Caco-2 (cell line): ENCODE data around the gene ENTREP3. TPM values are rescaled to one million over a fixed set of nuclear protein-coding genes. Genes with fewer than 3 reads are reported as not detected.
A peak's percentile ranks its signal among the peaks of the same experiment; 100 is the strongest.

Source experiments
- BruUV-seq: library from RNA; stranded (reverse); fragments of 400-500 nt; replicated peaks from 2 replicates; lab custom pipeline; 2021; lab: Mats Ljungman, UMichigan
- CTCF ChIA-PET: fragments of 300-600 bp; sonication (Branson Sonifier 250); formaldehyde crosslinking; loops from one replicate; lab custom pipeline; 2022; ENCODE audit warnings: antibody characterized with exemption; lab: Charles Lee
- POLR2A ChIA-PET: fragments of 300-600 bp; sonication (Branson Sonifier 250); formaldehyde crosslinking; loops from one replicate; lab custom pipeline; 2022; ENCODE audit warnings: antibody characterized with exemption; lab: Charles Lee
- DNase-seq, 2 experiments: peaks; one replicate each; pipeline versions ENCODE4 v3.0.0 to v3.0.0-alpha.2; 2020 to 2022
- H3K27me3 ChIP-seq: replicated peaks from 2 replicates; pipeline ENCODE4 v1.6.0; 2011; ENCODE audit warnings: low read length; ENCODE audit not compliant: control insufficient read depth, insufficient read depth
- H3K36me3 ChIP-seq: 2 replicates; pipeline ENCODE4 v1.5.1; 2011; ENCODE audit warnings: low read length; ENCODE audit not compliant: control insufficient read depth, insufficient read depth
- H3K4me1 ChIP-seq: fragments of 250-450 bp; sonication (Bioruptor Pico); 2 replicates; pipeline ENCODE4 v1.5.1; 2020; ENCODE audit warnings: mild to moderate bottlenecking
- H3K4me3 ChIP-seq: 2 replicates; pipeline ENCODE4 v1.5.1; 2011; ENCODE audit warnings: low read depth, mild to moderate bottlenecking, control low read depth, low read length
- H3K9me3 ChIP-seq: fragments of 250-450 bp; sonication (Bioruptor Pico); 2 replicates; pipeline ENCODE4 v1.5.1; 2020; ENCODE audit warnings: mild to moderate bottlenecking, moderate library complexity
- H3K27ac Mint-ChIP-seq: one replicate; pipeline ENCODE4 v1.8.0; 2022; ENCODE audit warnings: mixed read lengths; ENCODE audit not compliant: unreplicated experiment
- H3K27me3 Mint-ChIP-seq: one replicate; pipeline ENCODE4 v1.8.0; 2022; ENCODE audit warnings: mixed read lengths; ENCODE audit not compliant: insufficient read depth, unreplicated experiment
- H3K36me3 Mint-ChIP-seq: one replicate; pipeline ENCODE4 v1.8.0; 2022; ENCODE audit warnings: mild to moderate bottlenecking, mixed read lengths; ENCODE audit not compliant: insufficient read depth, unreplicated experiment
- H3K4me1 Mint-ChIP-seq: one replicate; pipeline ENCODE4 v1.8.0; 2022; ENCODE audit warnings: low read depth, mixed read lengths; ENCODE audit not compliant: unreplicated experiment
- H3K4me3 Mint-ChIP-seq: one replicate; pipeline ENCODE4 v1.8.0; 2022; ENCODE audit warnings: mild to moderate bottlenecking, moderate library complexity, mixed read lengths; ENCODE audit not compliant: unreplicated experiment
- H3K9me3 Mint-ChIP-seq: one replicate; pipeline ENCODE4 v1.8.0; 2022; ENCODE audit warnings: mixed read lengths; ENCODE audit not compliant: unreplicated experiment
- intact Hi-C: fragments of 100-400 bp; cut with micrococcal nuclease; formaldehyde crosslinking; loops from one replicate; pipeline ENCODE4 v1.10.0; 2022; ENCODE audit not compliant: unreplicated experiment
- total RNA-seq: library from RNA; stranded (reverse); gene quantifications from 2 replicates; pipeline ENCODE4 v1.2.3, GENCODE V29; 2022
- TF ChIP-seq, protein P1 (sequence below), 2 experiments: fragments of 200-600 bp in 1 of 2; IDR thresholded peaks; 1 replicate in 1 of 2; 2 replicates in 1 of 2; pipeline versions ENCODE4 v1.5.1 to v1.8.0; 2011 to 2022; ENCODE audit warnings: antibody characterized with exemption in 1 of 2, control low read depth in 1 of 2, inconsistent platforms in 1 of 2, low read depth in 1 of 2, low read length in 1 of 2, mild to moderate bottlenecking in 1 of 2, moderate library complexity in 1 of 2; ENCODE audit not compliant: insufficient read depth in 1 of 2, severe bottlenecking in 1 of 2, unreplicated experiment in 1 of 2

ENTREP3 gene
- total RNA-seq, 1 experiment from 2014 or later, result 33.1 TPM

DNA sequence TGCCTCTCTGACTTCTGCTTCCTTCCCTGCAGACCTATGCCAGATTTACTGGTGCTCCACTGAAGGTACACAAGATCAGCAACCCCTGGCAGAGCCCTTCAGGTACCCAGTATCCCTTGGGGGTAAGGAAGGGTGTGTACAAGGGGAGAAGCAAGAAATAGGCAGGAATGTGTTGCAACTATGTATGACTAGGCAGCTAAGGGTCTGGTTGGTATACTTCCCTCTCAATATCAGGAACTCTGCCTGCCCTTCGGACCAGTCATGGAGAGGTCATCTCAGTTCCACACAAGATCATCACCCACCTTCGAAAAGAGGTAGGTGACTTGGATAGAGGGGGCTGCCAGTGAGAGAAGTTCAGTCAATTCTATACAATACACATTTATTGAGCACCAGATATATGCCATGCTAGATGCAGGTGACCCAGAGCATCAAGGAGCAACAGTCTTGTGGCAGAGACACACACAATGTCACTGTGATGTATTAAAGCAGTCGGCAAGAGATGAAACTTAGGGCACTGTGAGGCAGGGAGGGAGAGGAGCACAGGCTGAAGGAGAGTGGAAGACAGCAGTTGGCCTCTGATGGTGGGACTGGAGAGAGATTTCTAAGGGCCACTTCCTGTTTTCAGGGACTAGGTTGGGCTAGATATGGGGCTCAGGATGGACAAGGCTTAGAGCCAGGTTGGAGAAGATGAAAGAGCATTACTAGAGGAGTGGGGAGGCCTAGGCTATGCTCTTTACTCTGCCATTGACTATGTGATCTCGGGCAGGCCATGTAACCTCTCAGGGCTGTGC lies 44.8 kb downstream of the ENTREP3 start:
- peaks cover 16% of the 10 kb centered on the region for H3K4me1 Mint-ChIP-seq
- POLR2A ChIA-PET, result no interaction called here
- no peaks in the 10 kb centered on the region for H3K36me3 ChIP-seq
- peaks cover 21% of the 10 kb centered on the region for H3K36me3 Mint-ChIP-seq
- H3K27me3 ChIP-seq, result no peaks in the 10 kb centered on the region
- no peak for DNase-seq
- peak overlapping the region; percentile 49 for H3K27ac Mint-ChIP-seq
- CTCF ChIA-PET, result no interaction called here
- H3K9me3 Mint-ChIP-seq, result no peaks in the 10 kb centered on the region
- intact Hi-C loops, result no loop called here
- no peaks in the 10 kb centered on the region for H3K9me3 ChIP-seq
- BruUV-seq, result no TSS peak
- TF ChIP-seq, protein P1, sequence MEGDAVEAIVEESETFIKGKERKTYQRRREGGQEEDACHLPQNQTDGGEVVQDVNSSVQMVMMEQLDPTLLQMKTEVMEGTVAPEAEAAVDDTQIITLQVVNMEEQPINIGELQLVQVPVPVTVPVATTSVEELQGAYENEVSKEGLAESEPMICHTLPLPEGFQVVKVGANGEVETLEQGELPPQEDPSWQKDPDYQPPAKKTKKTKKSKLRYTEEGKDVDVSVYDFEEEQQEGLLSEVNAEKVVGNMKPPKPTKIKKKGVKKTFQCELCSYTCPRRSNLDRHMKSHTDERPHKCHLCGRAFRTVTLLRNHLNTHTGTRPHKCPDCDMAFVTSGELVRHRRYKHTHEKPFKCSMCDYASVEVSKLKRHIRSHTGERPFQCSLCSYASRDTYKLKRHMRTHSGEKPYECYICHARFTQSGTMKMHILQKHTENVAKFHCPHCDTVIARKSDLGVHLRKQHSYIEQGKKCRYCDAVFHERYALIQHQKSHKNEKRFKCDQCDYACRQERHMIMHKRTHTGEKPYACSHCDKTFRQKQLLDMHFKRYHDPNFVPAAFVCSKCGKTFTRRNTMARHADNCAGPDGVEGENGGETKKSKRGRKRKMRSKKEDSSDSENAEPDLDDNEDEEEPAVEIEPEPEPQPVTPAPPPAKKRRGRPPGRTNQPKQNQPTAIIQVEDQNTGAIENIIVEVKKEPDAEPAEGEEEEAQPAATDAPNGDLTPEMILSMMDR (IDR thresholded peaks at IDR 0.05; ENCODE audit: insufficient read depth in 1 of 2, low read depth in 1 of 2, low read length in 1 of 2, severe bottlenecking in 1 of 2, unreplicated experiment in 1 of 2), result no peak
- peak overlapping the region; percentile 80 for H3K4me3 Mint-ChIP-seq
- H3K27me3 Mint-ChIP-seq, result no peaks in the 10 kb centered on the region
- peaks cover 15% of the 10 kb centered on the region for H3K4me1 ChIP-seq
- H3K4me3 ChIP-seq, result peak overlapping the region; percentile 91; the same call in 1 of the 2 replicates

DNA sequence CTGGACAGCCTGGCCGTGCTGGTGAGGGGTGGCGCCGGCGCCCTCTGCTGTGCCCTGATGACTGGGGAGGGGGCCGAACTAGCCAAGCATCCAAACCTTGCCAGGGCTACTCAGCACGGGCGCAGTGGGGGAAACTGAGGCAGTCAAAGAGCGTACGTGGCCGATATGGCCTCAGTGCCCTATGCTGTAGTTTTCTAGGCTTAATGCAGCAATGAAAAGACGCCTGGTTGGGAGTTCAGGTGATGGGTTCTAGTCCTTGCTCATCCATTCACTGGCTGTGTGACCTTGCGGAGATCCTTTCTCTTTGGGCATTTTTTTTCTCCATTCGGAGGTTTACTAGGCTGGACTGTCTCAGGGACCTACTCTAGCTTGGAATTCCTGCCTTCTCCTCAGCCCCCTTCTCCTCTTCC lies 46.0 kb downstream of the ENTREP3 start:
- POLR2A ChIA-PET, result interaction anchor here (1.2 to 1.7 kb wide), 5 partner anchors 10 to 36 kb away, joined by 4 to 14 read pairs (median 10); partner anchors contain the start of gene KRTCAP2
- H3K27ac Mint-ChIP-seq, result peak overlapping the region; percentile 93
- H3K4me1 ChIP-seq, result peaks cover 15% of the 10 kb centered on the region
- H3K27me3 ChIP-seq, result no peaks in the 10 kb centered on the region
- H3K9me3 Mint-ChIP-seq, result no peaks in the 10 kb centered on the region
- CTCF ChIA-PET, result interaction anchor here (0.6 to 1.0 kb wide), 3 partner anchors 16 to 36 kb away, joined by 5 to 7 read pairs (median 6); partner anchors contain the start of gene KRTCAP2
- BruUV-seq, result TSS peak; percentile 90
- H3K36me3 Mint-ChIP-seq, result peaks cover 21% of the 10 kb centered on the region
- H3K9me3 ChIP-seq, result no peaks in the 10 kb centered on the region
- H3K4me1 Mint-ChIP-seq, result peaks cover 16% of the 10 kb centered on the region
- H3K4me3 Mint-ChIP-seq, result peak overlapping the region; percentile 80
- TF ChIP-seq, protein P1 (IDR thresholded peaks at IDR 0.05; ENCODE audit: insufficient read depth in 1 of 2, low read depth in 1 of 2, low read length in 1 of 2, severe bottlenecking in 1 of 2, unreplicated experiment in 1 of 2), result no peak
- no peaks in the 10 kb centered on the region for H3K27me3 Mint-ChIP-seq
- DNase-seq, result no peak
- H3K4me3 ChIP-seq, result peak overlapping the region; percentile 91
- no peaks in the 10 kb centered on the region for H3K36me3 ChIP-seq
- intact Hi-C loops, result no loop called here

DNA sequence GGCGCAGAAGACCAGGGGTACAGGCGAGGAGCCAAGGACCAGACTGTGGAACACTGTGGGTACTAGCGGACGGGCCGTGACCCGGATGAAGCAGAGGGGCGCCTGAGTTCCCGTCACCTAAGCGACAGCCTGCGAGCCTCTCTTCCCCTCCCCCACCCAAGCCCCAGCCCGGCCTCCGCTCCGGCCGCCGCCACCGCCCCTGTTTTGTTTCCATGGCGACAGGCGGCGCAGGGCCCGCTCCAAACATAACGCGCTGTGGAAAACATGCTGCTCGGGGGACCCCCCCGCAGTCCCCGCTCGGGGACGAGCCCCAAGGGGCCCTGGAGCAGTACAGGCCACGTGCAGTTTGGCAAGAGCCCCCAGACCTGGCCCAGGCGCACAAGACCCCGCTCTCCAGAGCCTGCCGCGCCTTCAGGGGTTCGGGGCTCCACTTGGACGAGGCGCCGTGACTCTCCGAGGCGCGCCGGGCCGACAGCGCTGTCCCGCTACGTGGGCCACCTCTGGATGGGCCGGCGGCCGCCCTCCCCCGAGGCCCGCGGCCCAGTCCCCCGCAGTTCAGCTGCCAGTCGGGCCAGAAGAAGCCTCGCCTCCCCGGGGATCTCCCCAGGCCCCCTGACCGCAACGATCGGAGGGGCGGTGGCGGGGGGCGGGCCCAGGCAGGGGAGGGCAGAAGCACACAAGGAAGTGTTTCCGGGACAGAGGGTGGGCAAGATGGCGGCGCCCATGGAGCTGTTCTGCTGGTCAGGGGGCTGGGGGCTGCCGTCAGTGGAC lies 46.6 kb downstream of the ENTREP3 start, which contains the start of gene MTX1:
Gene MTX1 (plus strand): TSS at position 155 of the 771 bp plus-strand sequence. CDS start 110 bp downstream, at position 265.
- peaks cover 16% of the 10 kb centered on the region for H3K4me1 Mint-ChIP-seq
- no peaks in the 10 kb centered on the region for H3K9me3 Mint-ChIP-seq
- no peaks in the 10 kb centered on the region for H3K27me3 ChIP-seq
- H3K4me3 ChIP-seq, result peak within 1 kb of the TSS; percentile 91
- H3K36me3 ChIP-seq, result no peaks in the 10 kb centered on the region
- intact Hi-C loops, result no loop called here
- peak within 1 kb of the TSS; percentile 80 for H3K4me3 Mint-ChIP-seq
- no peaks in the 10 kb centered on the region for H3K9me3 ChIP-seq
- H3K27ac Mint-ChIP-seq, result peak within 1 kb of the TSS; percentile 93
- peaks cover 21% of the 10 kb centered on the region for H3K36me3 Mint-ChIP-seq
- H3K4me1 ChIP-seq, result peaks cover 15% of the 10 kb centered on the region
- BruUV-seq, result no TSS peak
- peak; percentile 86 for DNase-seq
- TF ChIP-seq, protein P1 (IDR thresholded peaks at IDR 0.05; ENCODE audit: insufficient read depth in 1 of 2, low read depth in 1 of 2, low read length in 1 of 2, severe bottlenecking in 1 of 2, unreplicated experiment in 1 of 2), result no peak
- ChIA-PET CTCF (interaction anchor here (0.6 to 1.0 kb wide), 4 partner anchors 15 to 42 kb away, joined by 4 to 7 read pairs (median 6); partner anchors contain the start of gene KRTCAP2), POLR2A (interaction anchor here (1.2 to 1.7 kb wide), 5 partner anchors 11 to 36 kb away, joined by 4 to 14 read pairs (median 10); partner anchors contain the start of gene KRTCAP2)
- no peaks in the 10 kb centered on the region for H3K27me3 Mint-ChIP-seq
